T47D (cell line): ENCODE results near the gene CAMK4.
A peak's percentile ranks its signal among the peaks of the same experiment; 100 is the strongest.

Experiments
- DNase-seq, 2 experiments: peaks; one replicate each; pipeline versions ENCODE4 v3.0.0 to v3.0.0-alpha.2; 2011 to 2012; ENCODE audit warnings: low read depth in 1 of 2, low spot score in 1 of 2
- JUND ChIP-seq: IDR thresholded peaks from 2 replicates; pipeline ENCODE4 v1.6.1; 2012; ENCODE audit warnings: low read depth
- in situ Hi-C: cut with HindIII; loops from 2 replicates; pipeline ENCODE4 v1.10.0; 2016; ENCODE audit warnings: low sequenced_read_pairs, low pct_unique_long_range_greater_than_20kb

Gene CAMK4

DNA sequence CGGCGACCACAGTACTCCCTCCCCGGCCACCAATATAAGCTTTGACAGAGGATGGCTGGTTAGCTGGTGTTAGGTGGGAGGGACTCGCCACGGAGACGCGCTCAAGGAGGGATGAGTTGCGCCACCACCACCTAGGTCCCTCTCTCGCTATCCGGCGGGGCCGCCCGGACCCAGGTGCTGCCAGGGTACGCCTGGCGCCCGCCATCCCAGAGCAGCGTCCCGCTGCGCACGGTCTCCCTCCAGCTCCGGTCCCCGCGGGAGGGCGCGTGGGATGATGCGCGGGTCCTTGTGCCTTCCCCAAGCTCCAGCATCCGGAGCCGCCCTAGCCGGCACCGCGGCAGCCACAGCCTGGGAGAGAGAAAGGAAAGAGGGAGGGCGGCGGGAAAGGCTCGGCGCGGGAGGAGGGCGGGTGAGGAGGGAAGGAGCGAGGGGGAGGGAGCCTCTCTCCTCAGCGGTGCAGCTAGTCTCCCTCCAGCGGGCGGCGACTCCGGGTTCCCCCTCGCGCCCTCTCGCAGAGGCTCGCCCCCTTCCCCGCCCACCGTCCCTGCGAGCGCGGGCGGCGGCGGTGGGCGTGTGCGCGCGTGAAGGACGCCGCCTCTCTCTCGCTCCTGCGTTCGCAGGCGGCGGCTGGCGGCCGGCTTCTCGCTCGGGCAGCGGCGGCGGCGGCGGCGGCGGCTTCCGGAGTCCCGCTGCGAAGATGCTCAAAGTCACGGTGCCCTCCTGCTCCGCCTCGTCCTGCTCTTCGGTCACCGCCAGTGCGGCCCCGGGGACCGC lies at the start of gene CAMK4:
TSS of gene CAMK4 (plus strand) at position 598 of the 774 bp plus-strand sequence. CDS start at position 698, 100 bp downstream.
- in situ Hi-C loops, result no loop called here
- no peak for DNase-seq
- no peak for TF ChIP-seq JUND

DNA sequence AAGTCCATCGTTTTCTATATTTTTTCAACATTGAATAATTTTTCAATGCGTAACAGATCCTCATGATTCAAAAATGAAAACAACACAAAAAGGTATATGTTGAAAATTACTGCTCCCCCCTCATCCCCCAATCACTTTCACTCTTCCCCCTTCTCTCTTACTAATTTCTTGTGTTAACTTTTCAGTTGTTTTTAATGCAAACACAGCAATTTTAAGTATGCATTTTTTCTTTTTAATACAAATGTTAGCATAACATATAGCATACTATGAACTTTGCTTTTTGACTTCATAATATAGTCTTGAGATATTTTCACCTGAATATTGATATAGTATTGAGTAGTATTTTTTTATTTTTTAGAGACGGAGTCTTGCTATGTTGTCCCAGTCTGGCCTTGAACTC lies 41.1 kb upstream of the CAMK4 start:
- TF ChIP-seq JUND, result no peak
- in situ Hi-C loops, result no loop called here
- no peak for DNase-seq

GRCh38 chr5:111187079-111187478 lies 37.1 kb upstream of the CAMK4 start:
- in situ Hi-C loops, result no loop called here
- no peak for DNase-seq
- TF ChIP-seq JUND, result no peak

- in situ Hi-C loops, result no loop called here
- TF ChIP-seq JUND, result no peak
- DNase-seq, result no peak
Measured at GRCh38 chr5:111194053-111194452, 30.1 kb upstream of the CAMK4 start.

DNA sequence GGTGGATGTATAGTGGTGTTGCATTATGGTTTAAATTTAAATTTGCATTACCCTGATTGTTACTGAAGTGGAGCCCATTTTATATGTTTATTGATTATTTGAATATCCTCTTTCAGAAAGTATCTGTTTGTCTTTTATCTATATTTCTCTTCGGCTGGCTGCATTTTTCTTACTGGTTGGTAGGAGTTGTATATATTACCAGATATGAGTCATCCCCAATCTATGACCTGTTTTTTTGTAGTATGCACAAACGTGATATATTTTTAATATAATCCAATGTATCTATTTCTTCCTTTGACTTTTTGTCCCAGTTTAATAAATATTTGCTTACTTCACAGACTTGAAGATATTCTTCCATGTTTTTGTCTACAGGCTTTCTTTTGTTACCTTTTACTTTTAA lies 29.3 kb upstream of the CAMK4 start:
- no peak for TF ChIP-seq JUND
- in situ Hi-C loops, result no loop called here

GRCh38 chr5:111197523-111197922 lies 26.7 kb upstream of the CAMK4 start:
- in situ Hi-C loops, result no loop called here
- DNase-seq, result peak in 1 of 2 experiments; percentile 10
- TF ChIP-seq JUND, result no peak

More for the DNA sequence above, 29.3 kb upstream of the CAMK4 start:
- no peak for DNase-seq

- in situ Hi-C loops, result no loop called here
- DNase-seq, result no peak
- TF ChIP-seq JUND, result no peak
Measured at GRCh38 chr5:111198281-111198966, 25.8 kb upstream of the CAMK4 start.

GRCh38 chr5:111200828-111201227 lies 23.4 kb upstream of the CAMK4 start:
- DNase-seq, result no peak
- no peak for TF ChIP-seq JUND
- in situ Hi-C loops, result no loop called here

GRCh38 chr5:111201705-111202104 lies 22.5 kb upstream of the CAMK4 start:
- TF ChIP-seq JUND, result no peak
- in situ Hi-C loops, result no loop called here
- no peak for DNase-seq

- TF ChIP-seq JUND, result no peak
- in situ Hi-C loops, result no loop called here
- DNase-seq, result no peak
Measured at GRCh38 chr5:111211341-111211740, 12.8 kb upstream of the CAMK4 start.

GRCh38 chr5:111214052-111214742 lies 10.0 kb upstream of the CAMK4 start:
- in situ Hi-C loops, result no loop called here
- DNase-seq, result no peak
- no peak for TF ChIP-seq JUND

DNA sequence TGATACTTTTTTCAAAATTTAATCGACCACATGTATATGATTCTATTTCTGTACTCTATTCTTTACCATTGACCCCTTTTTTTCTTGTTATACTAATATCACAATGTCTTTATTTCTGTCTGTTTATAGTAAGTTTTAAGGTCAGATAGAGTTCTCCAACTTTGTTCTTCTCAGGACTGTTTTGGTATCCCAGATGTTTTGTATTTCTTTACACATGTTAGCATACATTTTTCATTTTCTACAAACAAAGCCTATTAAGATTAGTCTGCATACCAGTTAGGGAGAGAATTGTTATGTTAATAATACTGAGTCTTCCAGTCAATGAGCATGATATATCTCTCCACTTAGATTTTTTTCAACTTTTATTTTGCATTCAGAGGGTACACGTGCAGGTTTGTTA lies 8.2 kb upstream of the CAMK4 start:
- no peak for TF ChIP-seq JUND
- DNase-seq, result no peak
- in situ Hi-C loops, result no loop called here

- in situ Hi-C loops, result no loop called here
- TF ChIP-seq JUND, result no peak
- no peak for DNase-seq
Measured at GRCh38 chr5:111221139-111221538, 3.0 kb upstream of the CAMK4 start.
